GM18526 (cell line): ENCODE measurements around the gene MARK3.

ENCODE experiments used
- POLR2A ChIP-seq: IDR thresholded peaks from 3 replicates; pipeline ENCODE4 v1.6.1; 2011; ENCODE audit not compliant: insufficient read length; ENCODE audit errors: extremely low read depth

The MARK3 gene

GRCh38 chr14:103524002-103524935, 139.1 kb downstream of the MARK3 start:
- no peak for TF ChIP-seq POLR2A

- no peak for TF ChIP-seq POLR2A
Observed at GRCh38 chr14:103526247-103526913, 141.2 kb downstream of the MARK3 start.

- no peak for TF ChIP-seq POLR2A
Observed at GRCh38 chr14:103526914-103527248, 141.7 kb downstream of the MARK3 start.

- no peak for TF ChIP-seq POLR2A
Observed at GRCh38 chr14:103527408-103528145, 142.4 kb downstream of the MARK3 start.

GRCh38 chr14:103528146-103528586, 143.0 kb downstream of the MARK3 start:
- TF ChIP-seq POLR2A: no peak

- peak; percentile 75 for TF ChIP-seq POLR2A
Observed at GRCh38 chr14:103528587-103529382, 143.6 kb downstream of the MARK3 start, which contains the start of gene TRMT61A. TSS of gene TRMT61A (plus strand) at chr14:103529196. CDS start at chr14:103529979, 783 bp downstream.

GRCh38 chr14:103529383-103530365, 144.5 kb downstream of the MARK3 start:
- no peak for TF ChIP-seq POLR2A

- TF ChIP-seq POLR2A: no peak
Observed at GRCh38 chr14:103530390-103530789, 145.2 kb downstream of the MARK3 start.

GRCh38 chr14:103530831-103531230, 145.6 kb downstream of the MARK3 start:
- no peak for TF ChIP-seq POLR2A

GRCh38 chr14:103531421-103532215, 146.4 kb downstream of the MARK3 start:
- TF ChIP-seq POLR2A: no peak

GRCh38 chr14:103532216-103533136, 147.3 kb downstream of the MARK3 start:
- TF ChIP-seq POLR2A: no peak

GRCh38 chr14:103533137-103533998, 148.2 kb downstream of the MARK3 start:
- no peak for TF ChIP-seq POLR2A
